HuH-7 (cell line): Measurements from ENCODE around the gene MAPK1.
"Not testable (repeated sequence)": the region's sequence is repeated elsewhere in the genome, so short reads cannot be mapped to it uniquely, and the experiment has no call there.

Source experiments
- DNase-seq: peaks from one replicate; pipeline ENCODE4 v3.0.0; 2011; ENCODE audit warnings: low spot score

The MAPK1 gene

GRCh38 chr22:21790849-21791610 lies 76.4 kb downstream of the MAPK1 start:
- not testable (repeated sequence) for DNase-seq

- DNase-seq = no peak
These were observed 77.1 kb downstream of the MAPK1 start for GRCh38 chr22:21790359-21790758.

GRCh38 chr22:21787565-21787964 lies 79.9 kb downstream of the MAPK1 start:
- not testable (repeated sequence) for DNase-seq

GRCh38 chr22:21780259-21780658 lies 87.2 kb downstream of the MAPK1 start:
- no peak for DNase-seq

GRCh38 chr22:21779444-21779843 lies 88.0 kb downstream of the MAPK1 start:
- no peak for DNase-seq

GRCh38 chr22:21778705-21779363 lies 88.6 kb downstream of the MAPK1 start:
- no peak for DNase-seq

GRCh38 chr22:21771631-21771976 lies 95.8 kb downstream of the MAPK1 start:
- no peak for DNase-seq

- no peak for DNase-seq
These were observed 99.0 kb downstream of the MAPK1 start for GRCh38 chr22:21768435-21768834.

GRCh38 chr22:21766691-21767462 lies 100.6 kb downstream of the MAPK1 start:
- no peak for DNase-seq

GRCh38 chr22:21765909-21766529 lies 101.4 kb downstream of the MAPK1 start:
- no peak for DNase-seq

- DNase-seq = no peak
These were observed 103.2 kb downstream of the MAPK1 start for GRCh38 chr22:21764038-21764804.

GRCh38 chr22:21762712-21763581 lies 104.5 kb downstream of the MAPK1 start:
- no peak for DNase-seq

- DNase-seq = no peak
These were observed 105.3 kb downstream of the MAPK1 start for GRCh38 chr22:21761994-21762680.

- no peak for DNase-seq
These were observed 106.4 kb downstream of the MAPK1 start for GRCh38 chr22:21761086-21761485.

GRCh38 chr22:21760640-21761039 lies 106.8 kb downstream of the MAPK1 start:
- DNase-seq = no peak

- DNase-seq = no peak
These were observed 107.6 kb downstream of the MAPK1 start for GRCh38 chr22:21759646-21760376.

- no peak for DNase-seq
These were observed 108.4 kb downstream of the MAPK1 start for GRCh38 chr22:21759093-21759492.

- DNase-seq = no peak
These were observed 109.2 kb downstream of the MAPK1 start for GRCh38 chr22:21758091-21758864.

GRCh38 chr22:21755851-21756284 lies 111.6 kb downstream of the MAPK1 start:
- no peak for DNase-seq
